Left ventricle myocardium inferior (tissue), 1 donor: Measurements from ENCODE around the gene RNF224. TPM values are rescaled to one million over a fixed set of nuclear protein-coding genes. Genes with fewer than 3 reads are reported as not detected.

ENCODE experiments used
- DNase-seq: peaks from one replicate; pipeline ENCODE4 v3.0.0-alpha.2; 2020
- H3K27ac ChIP-seq: fragments of 200-600 bp; replicated peaks from 2 replicates; pipeline ENCODE4 v1.8.0; 2021
- H3K27me3 ChIP-seq: fragments of 200-600 bp; 2 replicates; pipeline ENCODE4 v1.8.0; 2021; ENCODE audit warnings: low read depth
- H3K36me3 ChIP-seq: fragments of 200-600 bp; 2 replicates; pipeline ENCODE4 v1.8.0; 2021
- H3K4me1 ChIP-seq: fragments of 200-600 bp; 2 replicates; pipeline ENCODE4 v1.8.0; 2021
- H3K4me3 ChIP-seq: fragments of 200-600 bp; 2 replicates; pipeline ENCODE4 v1.8.0; 2021; ENCODE audit warnings: mild to moderate bottlenecking, moderate library complexity
- H3K9me3 ChIP-seq: fragments of 200-600 bp; replicated peaks from 2 replicates; pipeline ENCODE4 v1.8.0; 2021
- CTCF ChIP-seq: fragments of 200-600 bp; IDR thresholded peaks from 2 replicates; pipeline ENCODE4 v1.8.0; 2021; ENCODE audit warnings: antibody characterized with exemption, mild to moderate bottlenecking, borderline replicate concordance
- intact Hi-C: fragments of 100-400 bp; cut with micrococcal nuclease; formaldehyde crosslinking; loops from one replicate; pipeline ENCODE4 v1.11.0; 2022
- total RNA-seq: library from RNA; stranded (reverse); fragmentation: NEBNext Ultra II Directional; extraction: Animal tissue kit (Norgen Biotek cat#: 25700); gene quantifications from one replicate; pipeline ENCODE4 v1.2.1, GENCODE V29; 2021
- donor health status: DM: no; HTN: yes; CAD: no; lungs with severe emphysema.

Gene RNF224
- total RNA-seq, 1 donor from 2014 or later: not detected

GRCh38 chr9:137204731-137205125, 22.6 kb upstream of the RNF224 start:
- Histone ChIP-seq H3K36me3 (no peaks in the 10 kb centered on the region), H3K9me3 (no peaks in the 10 kb centered on the region), H3K27me3 (no peaks in the 10 kb centered on the region), H3K4me3 (peak overlapping the region; percentile 91), H3K4me1 (peaks cover 63% of the 10 kb centered on the region), H3K27ac (peak overlapping the region; percentile 94)
- intact Hi-C loops: no loop called here
- no peak for DNase-seq
- TF ChIP-seq CTCF: no peak

- Histone ChIP-seq H3K27ac (peak within 1 kb of the TSS; percentile 94), H3K36me3 (no peaks in the 10 kb centered on the region), H3K27me3 (no peaks in the 10 kb centered on the region), H3K4me1 (peaks cover 61% of the 10 kb centered on the region), H3K9me3 (no peaks in the 10 kb centered on the region), H3K4me3 (peak within 1 kb of the TSS; percentile 91)
- DNase-seq: peak; percentile 91
- no peak for TF ChIP-seq CTCF
- intact Hi-C loops: no loop called here
Measured at GRCh38 chr9:137205126-137206069, 21.9 kb upstream of the RNF224 start, which contains the start of the genes NDOR1 and TMEM203. NDOR1 (plus strand) TSS chr9:137205700; CDS start chr9:137205778, 78 bp downstream. TMEM203 (minus strand) TSS chr9:137205648; CDS start chr9:137205414, 234 bp downstream.

- Histone ChIP-seq H3K27me3 (no peaks in the 10 kb centered on the region), H3K27ac (no peak overlapping the region), H3K4me1 (peaks cover 53% of the 10 kb centered on the region), H3K4me3 (peak overlapping the region; percentile 91), H3K36me3 (no peaks in the 10 kb centered on the region), H3K9me3 (no peaks in the 10 kb centered on the region)
- TF ChIP-seq CTCF: no peak
- no peak for DNase-seq
- intact Hi-C loops: no loop called here
Measured at GRCh38 chr9:137206602-137207001, 20.7 kb upstream of the RNF224 start.

GRCh38 chr9:137211532-137211931, 15.8 kb upstream of the RNF224 start:
- H3K4me3 ChIP-seq: no peak overlapping the region
- no peaks in the 10 kb centered on the region for H3K9me3 ChIP-seq
- no peak for TF ChIP-seq CTCF
- intact Hi-C loops: no loop called here
- H3K27me3 ChIP-seq: no peaks in the 10 kb centered on the region
- no peak overlapping the region for H3K27ac ChIP-seq
- peaks cover 13% of the 10 kb centered on the region for H3K36me3 ChIP-seq
- peaks cover 7% of the 10 kb centered on the region for H3K4me1 ChIP-seq
- DNase-seq: no peak

- intact Hi-C loops: no loop called here
- TF ChIP-seq CTCF: no peak
- Histone ChIP-seq H3K4me1 (peaks cover 10% of the 10 kb centered on the region), H3K4me3 (no peak overlapping the region), H3K9me3 (no peaks in the 10 kb centered on the region), H3K27ac (no peak overlapping the region), H3K27me3 (no peaks in the 10 kb centered on the region), H3K36me3 (peaks cover 15% of the 10 kb centered on the region)
- DNase-seq: no peak
Measured at GRCh38 chr9:137212520-137212919, 14.8 kb upstream of the RNF224 start.
